Measurements from ENCODE around the gene EDC3. TPM values are rescaled to one million over a fixed set of nuclear protein-coding genes. Genes with fewer than 3 reads are reported as not detected.

EDC3 gene
- total RNA-seq, 3 donors from 2014 or later = 30.9 to 31.9 (median 31.6) TPM

DNA sequence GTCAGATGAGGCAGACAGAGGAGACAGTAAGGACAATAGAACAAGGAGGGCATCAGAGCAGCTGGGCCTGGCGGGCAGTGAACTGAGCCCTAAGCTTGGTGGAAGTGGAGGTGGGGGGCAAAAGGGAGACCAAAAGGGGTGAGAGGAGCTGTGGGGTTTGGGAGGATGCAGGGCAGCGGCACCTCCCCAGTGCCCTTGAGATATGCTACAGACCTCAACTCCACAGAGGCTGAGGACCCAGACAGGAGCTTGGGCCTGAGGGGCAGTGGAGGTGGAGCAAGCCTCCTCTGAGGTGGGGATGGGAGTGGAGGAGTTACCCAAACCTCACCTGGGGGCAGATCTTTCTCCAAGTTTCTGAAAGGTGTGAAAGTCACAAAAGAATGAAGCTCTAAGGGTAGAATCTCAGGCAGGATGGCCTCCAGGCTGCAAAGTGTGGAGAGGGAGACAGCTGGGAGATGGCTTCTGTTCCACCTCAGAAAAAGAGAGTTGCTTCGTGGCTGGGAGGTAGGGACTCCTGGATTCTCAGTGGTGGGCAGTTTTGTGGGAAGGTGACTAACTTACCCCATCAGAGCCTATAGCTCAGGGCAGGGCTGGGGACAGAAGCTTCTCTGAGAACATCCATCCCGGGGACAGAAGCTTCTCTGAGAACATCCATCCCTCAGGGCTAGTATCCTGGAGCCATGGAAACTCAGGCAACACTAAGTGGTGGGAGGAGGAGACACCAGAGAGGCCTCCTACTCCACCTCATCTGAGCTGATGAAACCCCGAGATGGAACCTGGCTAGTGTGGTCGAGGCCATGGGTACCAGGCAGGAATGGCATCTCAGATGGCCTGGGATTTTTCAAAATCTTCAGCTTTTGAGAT, 82.5 kb downstream of the EDC3 start:
- DNase-seq = peak in 1 of 3 donors; percentile 5
- no peak for ATAC-seq
- TF ChIP-seq, protein P1, sequence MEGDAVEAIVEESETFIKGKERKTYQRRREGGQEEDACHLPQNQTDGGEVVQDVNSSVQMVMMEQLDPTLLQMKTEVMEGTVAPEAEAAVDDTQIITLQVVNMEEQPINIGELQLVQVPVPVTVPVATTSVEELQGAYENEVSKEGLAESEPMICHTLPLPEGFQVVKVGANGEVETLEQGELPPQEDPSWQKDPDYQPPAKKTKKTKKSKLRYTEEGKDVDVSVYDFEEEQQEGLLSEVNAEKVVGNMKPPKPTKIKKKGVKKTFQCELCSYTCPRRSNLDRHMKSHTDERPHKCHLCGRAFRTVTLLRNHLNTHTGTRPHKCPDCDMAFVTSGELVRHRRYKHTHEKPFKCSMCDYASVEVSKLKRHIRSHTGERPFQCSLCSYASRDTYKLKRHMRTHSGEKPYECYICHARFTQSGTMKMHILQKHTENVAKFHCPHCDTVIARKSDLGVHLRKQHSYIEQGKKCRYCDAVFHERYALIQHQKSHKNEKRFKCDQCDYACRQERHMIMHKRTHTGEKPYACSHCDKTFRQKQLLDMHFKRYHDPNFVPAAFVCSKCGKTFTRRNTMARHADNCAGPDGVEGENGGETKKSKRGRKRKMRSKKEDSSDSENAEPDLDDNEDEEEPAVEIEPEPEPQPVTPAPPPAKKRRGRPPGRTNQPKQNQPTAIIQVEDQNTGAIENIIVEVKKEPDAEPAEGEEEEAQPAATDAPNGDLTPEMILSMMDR (IDR thresholded peaks at IDR 0.05) = no peak
- H3K4me3 ChIP-seq = no peak overlapping the region
- no peaks in the 10 kb centered on the region for H3K36me3 ChIP-seq (ENCODE audit: low read depth)
- intact Hi-C loops (cut with DNase I, micrococcal nuclease) = no loop called here
- H3K9me3 ChIP-seq = no peaks in the 10 kb centered on the region
- peaks cover 15% of the 10 kb centered on the region for H3K4me1 ChIP-seq (ENCODE audit: low read depth)

- H3K4me3 ChIP-seq = no peak overlapping the region
- intact Hi-C loops (cut with DNase I, micrococcal nuclease) = no loop called here
- TF ChIP-seq, protein P1 (IDR thresholded peaks at IDR 0.05) = no peak
- no peaks in the 10 kb centered on the region for H3K36me3 ChIP-seq (ENCODE audit: low read depth)
- ATAC-seq (no peak), DNase-seq (no peak)
- H3K9me3 ChIP-seq = no peaks in the 10 kb centered on the region
- H3K4me1 ChIP-seq (ENCODE audit: low read depth) = peaks cover 11% of the 10 kb centered on the region
These were observed 83.1 kb downstream of the EDC3 start for GRCh38 chr15:74612677-74613076.

DNA sequence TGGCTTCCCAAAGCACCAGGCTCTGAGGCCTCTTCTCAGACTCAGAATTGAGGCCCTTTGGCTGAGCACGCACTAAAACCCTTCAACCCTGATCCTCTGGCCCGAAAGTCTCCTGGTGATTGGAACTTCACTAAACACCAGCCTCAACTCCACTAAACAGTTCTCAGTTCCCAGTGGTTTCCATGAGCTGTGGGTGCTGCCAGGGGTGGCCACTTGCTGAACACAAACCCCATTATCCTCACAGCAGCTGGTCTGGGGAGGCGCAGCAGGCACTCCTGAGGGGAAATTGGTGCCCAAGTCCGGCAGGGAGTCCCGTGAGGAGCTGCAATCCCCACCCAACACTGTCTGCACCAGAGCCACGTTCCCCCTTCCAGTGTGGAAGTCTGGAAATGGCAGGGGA, 84.0 kb downstream of the EDC3 start:
- no peak for DNase-seq
- TF ChIP-seq, protein P1 (IDR thresholded peaks at IDR 0.05) = no peak
- intact Hi-C loops (cut with DNase I, micrococcal nuclease) = no loop called here
- Histone ChIP-seq H3K4me3 (no peak overlapping the region), H3K36me3 (ENCODE audit: low read depth) (no peaks in the 10 kb centered on the region), H3K4me1 (ENCODE audit: low read depth) (peaks cover 3% of the 10 kb centered on the region), H3K9me3 (no peaks in the 10 kb centered on the region)
- ATAC-seq = no peak

GRCh38 chr15:74611341-74611740, 84.5 kb downstream of the EDC3 start:
- DNase-seq = no peak
- H3K4me1 ChIP-seq (ENCODE audit: low read depth) = no peaks in the 10 kb centered on the region
- intact Hi-C loops (cut with DNase I, micrococcal nuclease) = no loop called here
- H3K36me3 ChIP-seq (ENCODE audit: low read depth) = no peaks in the 10 kb centered on the region
- TF ChIP-seq, protein P1 (IDR thresholded peaks at IDR 0.05) = no peak
- ATAC-seq = no peak
- H3K9me3 ChIP-seq = no peaks in the 10 kb centered on the region
- H3K4me3 ChIP-seq = no peak overlapping the region

DNA sequence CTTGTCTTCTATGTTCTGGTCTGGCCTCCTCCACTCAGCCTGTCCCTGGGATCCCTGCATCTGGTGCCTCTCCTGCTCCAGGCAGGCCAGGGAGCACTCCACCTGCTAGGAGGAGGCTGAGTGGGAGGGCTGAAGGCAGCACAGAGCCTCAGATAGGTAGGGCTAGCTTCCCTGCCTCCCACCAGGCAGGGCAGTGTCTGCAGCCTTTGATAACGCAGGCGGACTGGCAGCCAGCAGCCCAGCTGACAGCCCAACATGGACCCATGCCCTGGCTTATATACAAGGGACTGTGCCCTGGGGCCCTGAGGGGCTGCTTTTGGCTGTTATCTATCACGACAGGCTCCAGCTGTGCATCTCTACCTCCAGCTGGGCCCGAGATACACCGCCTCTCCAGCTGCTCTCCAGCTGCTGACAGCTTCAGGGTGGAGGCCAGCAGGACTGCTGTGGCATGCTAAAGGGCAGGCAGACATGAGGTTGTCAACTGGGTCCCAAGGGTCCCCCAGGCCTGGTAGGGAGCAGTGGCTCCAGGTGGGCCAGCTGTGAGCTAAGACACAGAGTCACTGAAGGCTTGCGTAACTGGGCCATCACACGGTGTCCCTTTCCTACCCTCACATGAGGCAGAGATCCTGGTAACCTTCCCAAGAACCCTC, 85.4 kb downstream of the EDC3 start:
- Histone ChIP-seq H3K4me3 (no peak overlapping the region), H3K9me3 (no peaks in the 10 kb centered on the region), H3K36me3 (ENCODE audit: low read depth) (no peaks in the 10 kb centered on the region), H3K4me1 (ENCODE audit: low read depth) (no peaks in the 10 kb centered on the region)
- DNase-seq (no peak), ATAC-seq (no peak)
- intact Hi-C loops (cut with DNase I, micrococcal nuclease) = no loop called here
- TF ChIP-seq, protein P1 (IDR thresholded peaks at IDR 0.05) = no peak

Measured in mucosa of descending colon (tissue), 3 donors.